ENCODE data around the gene TNIP1.

The TNIP1 gene

GRCh38 chr5:151080613-151081430 is at the start of gene TNIP1:
TSS of gene TNIP1 (minus strand) at chr5:151081034. CDS start at chr5:151065095, 15,939 bp downstream.
- FAIRE-seq = no peak

- FAIRE-seq = no peak
Observed at GRCh38 chr5:151130235-151130921, 49.5 kb upstream of the TNIP1 start.

GRCh38 chr5:151128817-151129216 is 48.0 kb upstream of the TNIP1 start:
- no peak for FAIRE-seq

- no peak for FAIRE-seq
Observed at GRCh38 chr5:151127926-151128325, 47.1 kb upstream of the TNIP1 start.

- FAIRE-seq = no peak
Observed at GRCh38 chr5:151126199-151126645, 45.4 kb upstream of the TNIP1 start.

GRCh38 chr5:151125421-151125820 is 44.6 kb upstream of the TNIP1 start:
- FAIRE-seq = no peak

- FAIRE-seq = no peak
Observed at GRCh38 chr5:151123897-151124751, 43.3 kb upstream of the TNIP1 start.

GRCh38 chr5:151122828-151123227 is 42.0 kb upstream of the TNIP1 start:
- FAIRE-seq = no peak

GRCh38 chr5:151121665-151122064 is 40.8 kb upstream of the TNIP1 start:
- FAIRE-seq = no peak

- FAIRE-seq = no peak
Observed at GRCh38 chr5:151121095-151121494, 40.3 kb upstream of the TNIP1 start.

- FAIRE-seq = no peak
Observed at GRCh38 chr5:151118913-151119575, 38.2 kb upstream of the TNIP1 start.

GRCh38 chr5:151115272-151115905 is 34.6 kb upstream of the TNIP1 start:
- no peak for FAIRE-seq

- FAIRE-seq = no peak
Observed at GRCh38 chr5:151113651-151114050, 32.8 kb upstream of the TNIP1 start.

- no peak for FAIRE-seq
Observed at GRCh38 chr5:151110992-151111391, 30.2 kb upstream of the TNIP1 start.

- FAIRE-seq = no peak
Observed at GRCh38 chr5:151110122-151110681, 29.4 kb upstream of the TNIP1 start.

GRCh38 chr5:151108566-151108965 is 27.7 kb upstream of the TNIP1 start:
- no peak for FAIRE-seq

GRCh38 chr5:151107738-151108520 is 27.1 kb upstream of the TNIP1 start:
- no peak for FAIRE-seq

GRCh38 chr5:151107084-151107483 is 26.2 kb upstream of the TNIP1 start:
- no peak for FAIRE-seq

- FAIRE-seq = no peak
Observed at GRCh38 chr5:151106509-151106908, 25.7 kb upstream of the TNIP1 start.

- FAIRE-seq = no peak
Observed at GRCh38 chr5:151106043-151106442, 25.2 kb upstream of the TNIP1 start.

- no peak for FAIRE-seq
Observed at GRCh38 chr5:151105561-151105960, 24.7 kb upstream of the TNIP1 start.

All from islet of Langerhans (tissue), 1 donor.